BLaER1 treated with 17β-estradiol and CSF1 and Interleukin-3, amounts not matched to agents 10 nM and 100 nM (cell line): Measurements from ENCODE around the gene TBCK.

Experiments used
- H3K27ac ChIP-seq, 11 experiments: shearing (Covaris generic); formaldehyde crosslinking; 2 replicates each; pipeline ENCODE4 v1.8.1; 2022
- H3K27me3 ChIP-seq, 11 experiments: shearing (Covaris generic); formaldehyde crosslinking; 2 replicates each; pipeline ENCODE4 v1.8.1; 2022
- H3K36me3 ChIP-seq, 11 experiments: shearing (Covaris generic); formaldehyde crosslinking; 2 replicates each; pipeline ENCODE4 v1.8.1; 2022
- H3K4me1 ChIP-seq, 10 experiments: shearing (Covaris generic); formaldehyde crosslinking; 2 replicates each; pipeline ENCODE4 v1.8.1; 2022
- H3K4me2 ChIP-seq, 11 experiments: shearing (Covaris generic); formaldehyde crosslinking; 2 replicates each; pipeline ENCODE4 v1.8.1; 2022
- H3K4me3 ChIP-seq, 10 experiments: shearing (Covaris generic); formaldehyde crosslinking; 2 replicates each; pipeline ENCODE4 v1.8.1; 2022
- H3K9ac ChIP-seq, 11 experiments: shearing (Covaris generic); formaldehyde crosslinking; 2 replicates each; pipeline ENCODE4 v1.8.1; 2022
- H3K9me3 ChIP-seq, 11 experiments: shearing (Covaris generic); formaldehyde crosslinking; replicated peaks in 1 of 11; 2 replicates each; pipeline ENCODE4 v1.8.1; 2022
- H4K20me1 ChIP-seq, 11 experiments: shearing (Covaris generic); formaldehyde crosslinking; 2 replicates each; pipeline ENCODE4 v1.8.1; 2022
- Cebpa-rat ChIP-seq, 11 experiments: shearing (Covaris generic); IDR thresholded peaks; 2 replicates each; pipeline ENCODE4 v1.8.1; 2022

TBCK gene

GRCh38 chr4:106303548-106304281 lies 12.3 kb downstream of the TBCK start:
- Histone ChIP-seq H3K9ac (no peak overlapping the region), H3K4me3 (no peak overlapping the region), H4K20me1 (no peaks in the 10 kb centered on the region; a peak in 2 of 22 replicates), H3K27ac (no peak overlapping the region), H3K9me3 (peaks cover 0 to 6% (median 0%) of the 10 kb centered on the region in 11 experiments; a peak in 5 of 22 replicates), H3K27me3 (no peaks in the 10 kb centered on the region), H3K36me3 (peaks cover 39 to 90% (median 71%) of the 10 kb centered on the region in 11 experiments), H3K4me1 (no peaks in the 10 kb centered on the region), H3K4me2 (no peak overlapping the region)
- no peak for TF ChIP-seq Cebpa-rat (IDR thresholded peaks at IDR 0.05)

DNA sequence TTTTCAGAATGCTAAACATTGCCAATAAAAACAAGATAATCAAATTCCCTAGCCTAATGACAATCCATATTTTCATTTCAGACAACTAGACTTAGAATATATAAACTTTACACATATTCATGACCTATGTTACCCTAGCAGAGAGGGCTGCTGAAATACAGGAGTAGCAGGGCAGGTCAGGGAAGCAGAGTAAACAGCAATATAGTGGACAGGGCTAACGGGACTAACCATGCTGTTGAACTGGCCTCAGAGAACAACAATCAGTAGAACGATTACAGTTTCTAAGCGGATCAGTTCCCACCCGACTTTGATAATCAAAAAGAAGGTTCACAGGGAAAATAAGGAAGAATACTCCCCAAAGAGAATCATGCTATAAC lies 14.0 kb downstream of the TBCK start:
- Histone ChIP-seq H3K4me3 (no peak overlapping the region), H3K27me3 (no peaks in the 10 kb centered on the region), H3K9ac (no peak overlapping the region), H3K9me3 (peaks cover 0 to 6% (median 0%) of the 10 kb centered on the region in 11 experiments; a peak in 5 of 22 replicates), H4K20me1 (no peaks in the 10 kb centered on the region; a peak in 2 of 22 replicates), H3K4me1 (no peaks in the 10 kb centered on the region), H3K36me3 (peaks cover 40 to 94% (median 73%) of the 10 kb centered on the region in 11 experiments), H3K4me2 (no peak overlapping the region), H3K27ac (no peak overlapping the region)
- no peak for TF ChIP-seq Cebpa-rat (IDR thresholded peaks at IDR 0.05)

DNA sequence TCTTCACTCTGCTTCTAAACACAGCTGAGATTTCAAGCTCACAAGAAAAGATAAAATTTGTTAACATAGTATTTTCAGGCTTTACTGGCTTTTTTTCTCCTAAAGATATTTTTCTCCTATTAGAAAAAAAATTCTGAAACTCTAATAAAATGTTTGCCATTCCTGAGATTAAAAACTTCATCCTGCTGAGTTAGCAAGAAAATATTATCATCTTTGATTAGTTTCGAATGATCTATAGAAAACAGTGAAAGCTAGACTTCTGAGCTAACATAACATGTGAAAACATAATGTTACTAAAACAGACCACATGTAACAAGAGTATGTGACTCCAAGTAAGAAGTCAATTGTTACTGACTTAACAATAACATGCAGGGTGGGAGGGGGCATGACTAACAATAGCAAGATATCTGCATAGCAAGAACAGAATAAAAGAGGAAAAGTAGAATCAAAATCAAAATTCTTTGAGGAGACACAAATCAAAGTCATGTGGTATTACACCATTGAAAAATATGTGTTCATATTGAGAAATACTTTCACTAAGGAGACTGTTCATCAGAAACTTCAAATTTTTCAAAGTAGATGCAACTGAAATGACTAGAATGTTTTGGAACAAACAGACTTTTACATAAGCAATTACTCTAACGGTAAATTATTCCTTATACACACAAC lies 14.5 kb downstream of the TBCK start:
- TF ChIP-seq Cebpa-rat (IDR thresholded peaks at IDR 0.05): no peak
- no peak overlapping the region for H3K27ac ChIP-seq
- no peak overlapping the region for H3K9ac ChIP-seq
- H3K27me3 ChIP-seq: no peaks in the 10 kb centered on the region
- no peaks in the 10 kb centered on the region; a peak in 2 of 22 replicates for H4K20me1 ChIP-seq
- peaks cover 42 to 94% (median 68%) of the 10 kb centered on the region in 11 experiments for H3K36me3 ChIP-seq
- no peak overlapping the region for H3K4me3 ChIP-seq
- H3K9me3 ChIP-seq: peaks cover 0 to 6% (median 0%) of the 10 kb centered on the region in 11 experiments; a peak in 5 of 22 replicates
- no peaks in the 10 kb centered on the region for H3K4me1 ChIP-seq
- no peak overlapping the region for H3K4me2 ChIP-seq

- H3K27me3 ChIP-seq: no peaks in the 10 kb centered on the region
- H3K27ac ChIP-seq: no peak overlapping the region
- H3K36me3 ChIP-seq: peaks cover 39 to 95% (median 71%) of the 10 kb centered on the region in 11 experiments
- no peak overlapping the region for H3K4me2 ChIP-seq
- no peaks in the 10 kb centered on the region; a peak in 2 of 22 replicates for H4K20me1 ChIP-seq
- no peak overlapping the region for H3K4me3 ChIP-seq
- peaks cover 0 to 6% (median 0%) of the 10 kb centered on the region in 11 experiments; a peak in 5 of 22 replicates for H3K9me3 ChIP-seq
- no peak overlapping the region for H3K9ac ChIP-seq
- no peak for TF ChIP-seq Cebpa-rat (IDR thresholded peaks at IDR 0.05)
- no peaks in the 10 kb centered on the region for H3K4me1 ChIP-seq
Observed at GRCh38 chr4:106299977-106300376, 16.0 kb downstream of the TBCK start.

GRCh38 chr4:106297245-106298035 lies 18.6 kb downstream of the TBCK start:
- Histone ChIP-seq H3K4me3 (no peak overlapping the region), H4K20me1 (no peaks in the 10 kb centered on the region; a peak in 1 of 22 replicates), H3K4me2 (no peak overlapping the region), H3K36me3 (peaks cover 52 to 99% (median 85%) of the 10 kb centered on the region in 11 experiments), H3K4me1 (no peaks in the 10 kb centered on the region), H3K27me3 (no peaks in the 10 kb centered on the region), H3K9ac (no peak overlapping the region), H3K9me3 (peaks cover 0 to 6% (median 0%) of the 10 kb centered on the region in 11 experiments; a peak in 5 of 22 replicates), H3K27ac (no peak overlapping the region)
- no peak for TF ChIP-seq Cebpa-rat (IDR thresholded peaks at IDR 0.05)

DNA sequence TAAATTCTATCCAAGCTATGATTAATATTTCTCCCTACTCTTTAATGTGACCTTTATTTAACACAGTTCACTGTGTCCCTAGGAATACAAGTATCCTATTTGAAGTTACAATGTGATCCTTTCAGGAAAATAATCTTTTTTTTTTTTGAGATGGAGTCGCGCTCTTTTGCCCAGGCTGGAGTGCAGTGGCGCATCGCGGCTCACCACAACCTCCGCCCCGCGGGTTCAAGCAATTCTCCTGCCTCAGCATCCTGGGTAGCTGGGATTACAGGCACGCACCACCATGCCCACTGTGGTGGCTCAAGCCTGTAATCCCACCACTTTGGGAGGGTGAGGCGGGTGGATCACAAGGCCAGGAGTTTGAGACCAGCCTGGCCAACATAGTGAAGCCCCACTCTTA lies 21.9 kb downstream of the TBCK start:
- H3K27me3 ChIP-seq: no peaks in the 10 kb centered on the region
- H4K20me1 ChIP-seq: no peaks in the 10 kb centered on the region
- no peak overlapping the region for H3K4me3 ChIP-seq
- TF ChIP-seq Cebpa-rat (IDR thresholded peaks at IDR 0.05): no peak
- H3K9me3 ChIP-seq: no peaks in the 10 kb centered on the region
- no peak overlapping the region for H3K4me2 ChIP-seq
- no peaks in the 10 kb centered on the region for H3K4me1 ChIP-seq
- H3K27ac ChIP-seq: no peak overlapping the region
- H3K36me3 ChIP-seq: peaks cover 53 to 91% (median 76%) of the 10 kb centered on the region in 11 experiments
- H3K9ac ChIP-seq: no peak overlapping the region

DNA sequence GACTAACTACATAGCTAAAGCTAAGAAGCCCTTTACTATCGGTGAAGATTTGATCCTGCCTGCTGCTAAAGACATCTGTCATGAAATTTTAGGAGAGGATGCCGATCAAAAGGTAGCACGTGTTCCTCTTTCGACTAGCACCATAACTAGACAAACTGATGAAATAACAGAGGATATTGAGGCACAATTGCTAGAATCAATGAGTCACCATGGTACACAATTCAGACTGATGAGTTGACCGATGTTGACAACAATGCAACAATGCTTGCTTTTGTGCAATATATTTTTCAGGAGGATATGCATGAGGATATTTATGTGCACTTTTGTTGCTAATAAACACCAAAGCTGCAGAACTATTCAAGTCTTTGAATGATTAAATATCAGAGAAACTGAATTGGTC lies 24.3 kb downstream of the TBCK start:
- no peaks in the 10 kb centered on the region for H3K9me3 ChIP-seq
- no peaks in the 10 kb centered on the region for H3K27me3 ChIP-seq
- H3K4me3 ChIP-seq: no peak overlapping the region
- H3K4me1 ChIP-seq: peaks cover 0 to 15% (median 10%) of the 10 kb centered on the region in 10 experiments; a peak in 10 of 20 replicates
- H3K4me2 ChIP-seq: no peak overlapping the region
- H3K36me3 ChIP-seq: peaks cover 47 to 95% (median 77%) of the 10 kb centered on the region in 11 experiments
- no peak for TF ChIP-seq Cebpa-rat (IDR thresholded peaks at IDR 0.05)
- H3K27ac ChIP-seq: no peak overlapping the region
- H4K20me1 ChIP-seq: no peaks in the 10 kb centered on the region
- no peak overlapping the region for H3K9ac ChIP-seq

GRCh38 chr4:106289737-106290136 lies 26.3 kb downstream of the TBCK start:
- Histone ChIP-seq H4K20me1 (no peaks in the 10 kb centered on the region), H3K4me3 (no peak overlapping the region), H3K4me2 (no peak overlapping the region), H3K36me3 (peaks cover 41 to 88% (median 64%) of the 10 kb centered on the region in 11 experiments), H3K27ac (no peak overlapping the region), H3K27me3 (no peaks in the 10 kb centered on the region), H3K9ac (no peak overlapping the region), H3K4me1 (peaks cover 0 to 15% (median 11%) of the 10 kb centered on the region in 10 experiments; a peak in 10 of 20 replicates), H3K9me3 (no peaks in the 10 kb centered on the region)
- TF ChIP-seq Cebpa-rat (IDR thresholded peaks at IDR 0.05): no peak
